GM12878 (cell line): ENCODE measurements around the gene SLC24A3. TPM values are rescaled to one million over a fixed set of nuclear protein-coding genes. Genes with fewer than 3 reads are reported as not detected.

Experiments
- ATAC-seq: fragments of 200-7000 bp; cut with Tn5 transposase; 3 replicates; pipeline ENCODE4 v1.9.1; 2020; ENCODE audit warnings: mild to moderate bottlenecking, moderate library complexity
- BruUV-seq: library from RNA; stranded (reverse); fragments of 400-500 nt; replicated peaks from 2 replicates; lab custom pipeline; 2021; lab: Mats Ljungman, UMichigan
- CTCF ChIA-PET: fragments of 300-600 bp; sonication (Branson Sonifier 250); formaldehyde crosslinking; extraction: SDS; loops from one replicate; lab custom pipeline; 2021; ENCODE audit warnings: inconsistent platforms; lab: Yijun Ruan, JAX
- POLR2A ChIA-PET: fragments of 350-600 bp; formaldehyde crosslinking; extraction: SDS; loops from one replicate; lab custom pipeline; 2021; ENCODE audit warnings: inconsistent platforms; lab: Charles Lee
- RAD21 ChIA-PET: fragments of 300-600 bp; sonication (Branson Sonifier 250); formaldehyde crosslinking; loops from one replicate; lab custom pipeline; 2023; ENCODE audit warnings: antibody characterized with exemption; ENCODE audit not compliant: unreplicated experiment; lab: Charles Lee
- SMC1A ChIA-PET: fragments of 300-600 bp; sonication (Branson Sonifier 250); formaldehyde crosslinking; loops from one replicate; lab custom pipeline; 2023; ENCODE audit not compliant: unreplicated experiment, uncharacterized antibody; lab: Charles Lee
- DNase-seq: peaks from one replicate; pipeline ENCODE4 v3.0.0-alpha.2; 2011; ENCODE audit warnings: low read depth, low spot score
- FAIRE-seq: peaks from 3 replicates; lab custom pipeline; 2011; peaks lifted over from hg19 to GRCh38; lab: Jason Lieb, UNC
- H2AFZ ChIP-seq: 2 replicates; pipeline ENCODE4 v1.6.0; 2011; ENCODE audit warnings: low read depth, low read length, control low read depth; ENCODE audit not compliant: control insufficient read depth
- H3K27ac ChIP-seq: 2 replicates; pipeline ENCODE4 v1.5.1; 2011; ENCODE audit warnings: control low read depth; ENCODE audit not compliant: control insufficient read depth, insufficient read depth
- H3K27me3 ChIP-seq, 2 experiments: replicated peaks in 1 of 2; 2 replicates each; pipeline versions ENCODE4 v1.6.0 to v1.6.1; 2011; ENCODE audit warnings: low read length in 1 of 2; ENCODE audit not compliant: control insufficient read depth in 2 of 2, insufficient read depth in 2 of 2
- H3K36me3 ChIP-seq, 2 experiments: 2 replicates each; pipeline ENCODE4 v1.5.1; 2011; ENCODE audit warnings: low read length in 1 of 2; ENCODE audit not compliant: control insufficient read depth in 2 of 2, insufficient read depth in 2 of 2
- H3K4me1 ChIP-seq: 2 replicates; pipeline ENCODE4 v1.6.1; 2011; ENCODE audit warnings: mild to moderate bottlenecking, low read length, moderate library complexity, mixed read lengths; ENCODE audit not compliant: control insufficient read depth, insufficient read depth
- H3K4me2 ChIP-seq: 2 replicates; pipeline ENCODE4 v1.6.0; 2011; ENCODE audit warnings: control low read depth; ENCODE audit not compliant: control insufficient read depth, insufficient read depth
- H3K4me3 ChIP-seq: fragments of 200-600 bp; sonication (generic); 2 replicates; pipeline ENCODE4 v1.5.1; 2016
- H3K79me2 ChIP-seq: 2 replicates; pipeline ENCODE4 v1.6.0; 2011; ENCODE audit warnings: low read length; ENCODE audit not compliant: control insufficient read depth, insufficient read depth
- H3K9ac ChIP-seq: 2 replicates; pipeline ENCODE4 v1.8.0; 2011; ENCODE audit warnings: low read length, control low read depth, mixed read lengths; ENCODE audit not compliant: control insufficient read depth, insufficient read depth
- H3K9me3 ChIP-seq: replicated peaks from 3 replicates; pipeline ENCODE4 v1.5.1; 2011; ENCODE audit warnings: mild to moderate bottlenecking, low read length; ENCODE audit not compliant: control insufficient read depth, insufficient read depth
- H4K20me1 ChIP-seq: 2 replicates; pipeline ENCODE4 v1.6.0; 2011; ENCODE audit not compliant: control insufficient read depth, insufficient read depth
- BMI1 ChIP-seq: fragments of 450-650 bp; IDR thresholded peaks from 2 replicates; pipeline ENCODE4 v1.6.1; 2016; ENCODE audit warnings: mild to moderate bottlenecking, moderate library complexity, borderline replicate concordance
- GABPA ChIP-seq: IDR thresholded peaks from 2 replicates; pipeline ENCODE4 v1.6.1; 2014; ENCODE audit warnings: antibody characterized with exemption, low read depth, mild to moderate bottlenecking, inconsistent platforms
- IRF4 ChIP-seq: IDR thresholded peaks from 2 replicates; pipeline ENCODE4 v1.6.1; 2011; ENCODE audit warnings: low read depth, low read length
- JUND ChIP-seq: IDR thresholded peaks from 2 replicates; pipeline ENCODE4 v1.6.1; 2012; ENCODE audit warnings: low read depth, mild to moderate bottlenecking, low read length, improper control_type of control experiment, moderate library complexity
- KDM1A ChIP-seq: fragments of 200-600 bp; sonication (generic); IDR thresholded peaks from 2 replicates; pipeline ENCODE4 v1.6.1; 2016; ENCODE audit warnings: borderline replicate concordance
- KLF5 ChIP-seq: fragments of 450-650 bp; IDR thresholded peaks from 2 replicates; pipeline ENCODE4 v1.6.1; 2014; ENCODE audit warnings: mild to moderate bottlenecking; ENCODE audit not compliant: partially characterized antibody
- MXI1 ChIP-seq: fragments of 150-350 bp; IDR thresholded peaks from 2 replicates; pipeline ENCODE4 v1.6.1; 2011; ENCODE audit warnings: low read depth, mild to moderate bottlenecking, inconsistent platforms, low read length, improper control_type of control experiment
- NFYB ChIP-seq: IDR thresholded peaks from 2 replicates; pipeline ENCODE4 v1.6.1; 2011; ENCODE audit warnings: low read depth, mild to moderate bottlenecking, low read length, improper control_type of control experiment, moderate library complexity; ENCODE audit not compliant: insufficient read depth
- YY1 ChIP-seq: IDR thresholded peaks from 2 replicates; pipeline ENCODE4 v1.6.1; 2011; ENCODE audit warnings: low read depth, mild to moderate bottlenecking, low read length
- ZBTB11 ChIP-seq: fragments of 450-650 bp; formaldehyde crosslinking; IDR thresholded peaks from 2 replicates; pipeline ENCODE4 v1.5.0; 2022; ENCODE audit warnings: mild to moderate bottlenecking, missing genetic modification characterization
- WGBS: methylation state at CpG from one replicate; pipeline ENCODE4 v1.1.6; 2016; ENCODE audit warnings: low lambda C conversion rate; ENCODE audit not compliant: insufficient replicate concordance, insufficient coverage; ENCODE audit errors: missing lambda C conversion rate; 5-methylcytosine and 5-hydroxymethylcytosine counted together
- in situ Hi-C: fragments of 300-500 bp; cut with MboI; formaldehyde crosslinking; loops from 9 replicates; pipeline ENCODE4 v1.14.3; 2018; ENCODE audit warnings: mixed read lengths
- intact Hi-C: fragments of 100-400 bp; cut with micrococcal nuclease; formaldehyde crosslinking; loops from one replicate; pipeline ENCODE4 v1.14.2; 2022; ENCODE audit not compliant: unreplicated experiment
- polyA plus RNA-seq, 11 experiments: library from polyadenylated mRNA; depleted of rRNA in 4 of 11; unstranded in 6 of 11; stranded (reverse) in 5 of 11; fragments of >200 nt; fragmentation: Nextera tagmentation in 4 of 11; fragmentation: Illumina TruSeq in 1 of 11; extraction: Ambion mirVana in 4 of 11; extraction: Trizol in 1 of 11; gene quantifications; 1 replicate in 1 of 11; 2 replicates in 10 of 11; pipeline versions ENCODE4 v1.2.1 to v1.2.3, GENCODE V29; 2011 to 2016; ENCODE audit warnings: inconsistent platforms in 2 of 11, missing spikeins in 2 of 11, low read depth in 1 of 11
- total RNA-seq, 4 experiments: library from RNA; depleted of rRNA in 3 of 4; stranded (reverse); fragments of >200 nt in 3 of 4; fragmentation: Illumina TruSeq in 1 of 4; extraction: Trizol in 1 of 4; gene quantifications; 2 replicates each; pipeline versions ENCODE4 v1.2.1 to v1.2.3, GENCODE V29; 2013 to 2021
- TF ChIP-seq, protein P1 (sequence below): fragments of 450-650 bp; IDR thresholded peaks from 2 replicates; pipeline ENCODE4 v1.6.1; 2016; ENCODE audit warnings: mild to moderate bottlenecking
- TF ChIP-seq, protein P2 (sequence below): fragments of 450-650 bp; IDR thresholded peaks from 2 replicates; pipeline ENCODE4 v1.6.1; 2014; ENCODE audit warnings: mild to moderate bottlenecking
- TF ChIP-seq, protein P3 (sequence below): IDR thresholded peaks from 2 replicates; pipeline ENCODE4 v1.6.1; 2012; ENCODE audit warnings: low read depth, low read length, improper control_type of control experiment

SLC24A3 gene
- total and polyA plus RNA-seq, 10 of the 15 experiments (the other 5 are each of a cell fraction or from before 2014, with no cell fraction given) = 0.04 TPM; not detected in 9

GRCh38 chr20:19625426-19625825 is 413.0 kb downstream of the SLC24A3 start:
- 43% methylated on average over 1 of the region's 1 CpG for WGBS
- Histone ChIP-seq H2AFZ (no peak overlapping the region), H3K9ac (no peak overlapping the region), H3K36me3 (no peaks in the 10 kb centered on the region), H3K79me2 (no peaks in the 10 kb centered on the region), H3K27me3 (no peaks in the 10 kb centered on the region; a peak in 1 of 4 replicates), H3K27ac (no peak overlapping the region), H3K4me2 (no peak overlapping the region), H4K20me1 (no peaks in the 10 kb centered on the region), H3K9me3 (no peaks in the 10 kb centered on the region), H3K4me3 (no peak overlapping the region), H3K4me1 (no peaks in the 10 kb centered on the region)
- FAIRE-seq = no peak
- no peak for DNase-seq
- in situ Hi-C loops (no loop called here), intact Hi-C loops (no loop called here)
- ChIA-PET RAD21 (no interaction called here), CTCF (interaction anchor here (9.1 kb wide), 1 partner anchor 37 kb away, joined by 264 read pairs; no protein-coding TSS in a partner anchor), SMC1A (interaction anchor here (1.5 to 6.0 kb wide), 2 partner anchors 23 to 37 kb away, joined by 4 to 150 read pairs; no protein-coding TSS in a partner anchor), POLR2A (no interaction called here)
- BruUV-seq = no TSS peak
- TF ChIP-seq, protein P1, sequence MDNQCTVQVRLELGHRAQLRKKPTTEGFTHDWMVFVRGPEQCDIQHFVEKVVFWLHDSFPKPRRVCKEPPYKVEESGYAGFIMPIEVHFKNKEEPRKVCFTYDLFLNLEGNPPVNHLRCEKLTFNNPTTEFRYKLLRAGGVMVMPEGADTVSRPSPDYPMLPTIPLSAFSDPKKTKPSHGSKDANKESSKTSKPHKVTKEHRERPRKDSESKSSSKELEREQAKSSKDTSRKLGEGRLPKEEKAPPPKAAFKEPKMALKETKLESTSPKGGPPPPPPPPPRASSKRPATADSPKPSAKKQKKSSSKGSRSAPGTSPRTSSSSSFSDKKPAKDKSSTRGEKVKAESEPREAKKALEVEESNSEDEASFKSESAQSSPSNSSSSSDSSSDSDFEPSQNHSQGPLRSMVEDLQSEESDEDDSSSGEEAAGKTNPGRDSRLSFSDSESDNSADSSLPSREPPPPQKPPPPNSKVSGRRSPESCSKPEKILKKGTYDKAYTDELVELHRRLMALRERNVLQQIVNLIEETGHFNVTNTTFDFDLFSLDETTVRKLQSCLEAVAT = no peak
- TF ChIP-seq GABPA (no peak), IRF4 (no peak), NFYB (no peak), KLF5 (no peak), ZBTB11 (CRISPR knock-in tag) (no peak), KDM1A (no peak), YY1 (no peak), BMI1 (no peak), JUND (no peak), MXI1 (no peak)
- TF ChIP-seq, protein P2, sequence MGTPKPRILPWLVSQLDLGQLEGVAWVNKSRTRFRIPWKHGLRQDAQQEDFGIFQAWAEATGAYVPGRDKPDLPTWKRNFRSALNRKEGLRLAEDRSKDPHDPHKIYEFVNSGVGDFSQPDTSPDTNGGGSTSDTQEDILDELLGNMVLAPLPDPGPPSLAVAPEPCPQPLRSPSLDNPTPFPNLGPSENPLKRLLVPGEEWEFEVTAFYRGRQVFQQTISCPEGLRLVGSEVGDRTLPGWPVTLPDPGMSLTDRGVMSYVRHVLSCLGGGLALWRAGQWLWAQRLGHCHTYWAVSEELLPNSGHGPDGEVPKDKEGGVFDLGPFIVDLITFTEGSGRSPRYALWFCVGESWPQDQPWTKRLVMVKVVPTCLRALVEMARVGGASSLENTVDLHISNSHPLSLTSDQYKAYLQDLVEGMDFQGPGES = no peak
- TF ChIP-seq, protein P3, sequence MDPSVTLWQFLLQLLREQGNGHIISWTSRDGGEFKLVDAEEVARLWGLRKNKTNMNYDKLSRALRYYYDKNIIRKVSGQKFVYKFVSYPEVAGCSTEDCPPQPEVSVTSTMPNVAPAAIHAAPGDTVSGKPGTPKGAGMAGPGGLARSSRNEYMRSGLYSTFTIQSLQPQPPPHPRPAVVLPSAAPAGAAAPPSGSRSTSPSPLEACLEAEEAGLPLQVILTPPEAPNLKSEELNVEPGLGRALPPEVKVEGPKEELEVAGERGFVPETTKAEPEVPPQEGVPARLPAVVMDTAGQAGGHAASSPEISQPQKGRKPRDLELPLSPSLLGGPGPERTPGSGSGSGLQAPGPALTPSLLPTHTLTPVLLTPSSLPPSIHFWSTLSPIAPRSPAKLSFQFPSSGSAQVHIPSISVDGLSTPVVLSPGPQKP = no peak
- ATAC-seq = no peak
